ENCODE results near the gene GIMD1.

Gene GIMD1

GRCh38 chr4:106362086-106362825, 6.3 kb downstream of the GIMD1 start:
- Histone ChIP-seq H3K9me3 (ENCODE audit: insufficient read depth, low read depth, low read length) (no peaks in the 10 kb centered on the region), H3F3A (ENCODE audit: low read depth) (no peaks in the 10 kb centered on the region), H4K20me1 (ENCODE audit: insufficient read depth, low read length, poor library complexity, severe bottlenecking) (no peaks in the 10 kb centered on the region), H3K4me1 (ENCODE audit: insufficient read depth, low read length, poor library complexity, severe bottlenecking) (no peaks in the 10 kb centered on the region), H3K9ac (ENCODE audit: low read depth, low read length, poor library complexity, severe bottlenecking) (no peak overlapping the region), H3K4me3 (ENCODE audit: low read length, poor library complexity, severe bottlenecking) (no peak overlapping the region), H2AFZ (ENCODE audit: low read length) (no peak overlapping the region), H3K9me2 (replicated peaks; ENCODE audit: low read depth, low read length) (no peaks in the 10 kb centered on the region), H3K36me3 (ENCODE audit: insufficient read depth, low read length) (no peaks in the 10 kb centered on the region), H3K27me3 (ENCODE audit: insufficient read depth, low read length, poor library complexity, severe bottlenecking) (no peaks in the 10 kb centered on the region), H3K79me2 (ENCODE audit: insufficient read depth, low read length) (no peaks in the 10 kb centered on the region), H3K4me2 (ENCODE audit: low read depth, low read length, poor library complexity, severe bottlenecking) (no peak overlapping the region)
- TF ChIP-seq EZH2phosphoT487 (IDR thresholded peaks at IDR 0.05; ENCODE audit: borderline replicate concordance) (no peak), CTCF (conservative IDR thresholded peaks at IDR 0.05; ENCODE audit: low read length) (no peak)

GRCh38 chr4:106358899-106359298, 9.7 kb downstream of the GIMD1 start:
- H2AFZ ChIP-seq (ENCODE audit: low read length), result no peak overlapping the region
- no peaks in the 10 kb centered on the region for H4K20me1 ChIP-seq (ENCODE audit: insufficient read depth, low read length, poor library complexity, severe bottlenecking)
- no peaks in the 10 kb centered on the region for H3K79me2 ChIP-seq (ENCODE audit: insufficient read depth, low read length)
- no peaks in the 10 kb centered on the region for H3K27me3 ChIP-seq (ENCODE audit: insufficient read depth, low read length, poor library complexity, severe bottlenecking)
- no peaks in the 10 kb centered on the region for H3F3A ChIP-seq (ENCODE audit: low read depth)
- H3K9me2 ChIP-seq (replicated peaks; ENCODE audit: low read depth, low read length), result no peaks in the 10 kb centered on the region
- H3K4me2 ChIP-seq (ENCODE audit: low read depth, low read length, poor library complexity, severe bottlenecking), result no peak overlapping the region
- H3K4me1 ChIP-seq (ENCODE audit: insufficient read depth, low read length, poor library complexity, severe bottlenecking), result no peaks in the 10 kb centered on the region
- H3K9ac ChIP-seq (ENCODE audit: low read depth, low read length, poor library complexity, severe bottlenecking), result no peak overlapping the region
- no peak overlapping the region for H3K4me3 ChIP-seq (ENCODE audit: low read length, poor library complexity, severe bottlenecking)
- no peaks in the 10 kb centered on the region for H3K9me3 ChIP-seq (ENCODE audit: insufficient read depth, low read depth, low read length)
- TF ChIP-seq CTCF (conservative IDR thresholded peaks at IDR 0.05; ENCODE audit: low read length), result no peak
- TF ChIP-seq EZH2phosphoT487 (IDR thresholded peaks at IDR 0.05; ENCODE audit: borderline replicate concordance), result no peak
- H3K36me3 ChIP-seq (ENCODE audit: insufficient read depth, low read length), result no peaks in the 10 kb centered on the region

GRCh38 chr4:106355193-106355592, 13.4 kb downstream of the GIMD1 start:
- no peaks in the 10 kb centered on the region for H3F3A ChIP-seq (ENCODE audit: low read depth)
- H3K79me2 ChIP-seq (ENCODE audit: insufficient read depth, low read length), result no peaks in the 10 kb centered on the region
- H3K4me1 ChIP-seq (ENCODE audit: insufficient read depth, low read length, poor library complexity, severe bottlenecking), result no peaks in the 10 kb centered on the region
- H3K9me3 ChIP-seq (ENCODE audit: insufficient read depth, low read depth, low read length), result no peaks in the 10 kb centered on the region
- no peak overlapping the region for H3K9ac ChIP-seq (ENCODE audit: low read depth, low read length, poor library complexity, severe bottlenecking)
- no peaks in the 10 kb centered on the region for H3K27me3 ChIP-seq (ENCODE audit: insufficient read depth, low read length, poor library complexity, severe bottlenecking)
- H3K36me3 ChIP-seq (ENCODE audit: insufficient read depth, low read length), result peaks cover 9% of the 10 kb centered on the region; the same call in 1 of the 2 replicates
- peaks cover under 1% of the 10 kb centered on the region for H4K20me1 ChIP-seq (ENCODE audit: insufficient read depth, low read length, poor library complexity, severe bottlenecking)
- H3K4me2 ChIP-seq (ENCODE audit: low read depth, low read length, poor library complexity, severe bottlenecking), result no peak overlapping the region
- H3K4me3 ChIP-seq (ENCODE audit: low read length, poor library complexity, severe bottlenecking), result no peak overlapping the region
- no peaks in the 10 kb centered on the region for H3K9me2 ChIP-seq (replicated peaks; ENCODE audit: low read depth, low read length)
- H2AFZ ChIP-seq (ENCODE audit: low read length), result no peak overlapping the region
- no peak for TF ChIP-seq EZH2phosphoT487 (IDR thresholded peaks at IDR 0.05; ENCODE audit: borderline replicate concordance)
- TF ChIP-seq CTCF (conservative IDR thresholded peaks at IDR 0.05; ENCODE audit: low read length), result no peak
